MM.1S (cell line): Measurements from ENCODE around the gene SOX13.
A peak's percentile ranks its signal among the peaks of the same experiment; 100 is the strongest.

Experiments used
- DNase-seq: peaks from one replicate; pipeline ENCODE4 v3.0.0-alpha.2; 2015
- H2AFZ ChIP-seq: fragments of 300-600 bp; sonication (generic); 2 replicates; pipeline ENCODE4 v1.6.0; 2016; ENCODE audit warnings: antibody characterized with exemption, low read length
- H3F3A ChIP-seq: fragments of 300-600 bp; sonication (generic); 2 replicates; pipeline ENCODE4 v1.6.1; 2016; ENCODE audit warnings: mild to moderate bottlenecking, antibody characterized with exemption, low read length, moderate library complexity, mixed read lengths; ENCODE audit not compliant: insufficient read depth
- H3K27ac ChIP-seq: fragments of 300-600 bp; sonication (generic); 2 replicates; pipeline ENCODE4 v1.5.1; 2016; ENCODE audit warnings: mild to moderate bottlenecking, low read length
- H3K27me3 ChIP-seq: fragments of 300-600 bp; sonication (generic); replicated peaks from 2 replicates; pipeline ENCODE4 v1.6.0; 2016; ENCODE audit warnings: low read length; ENCODE audit not compliant: insufficient read depth
- H3K36me3 ChIP-seq: fragments of 300-600 bp; sonication (generic); replicated peaks from 2 replicates; pipeline ENCODE4 v1.6.1; 2016; ENCODE audit warnings: mild to moderate bottlenecking, low read length, mixed read lengths; ENCODE audit not compliant: insufficient read depth
- H3K4me1 ChIP-seq: fragments of 300-600 bp; sonication (generic); 2 replicates; pipeline ENCODE4 v1.6.1; 2016; ENCODE audit warnings: low read length, mixed read lengths
- H3K4me2 ChIP-seq: fragments of 300-600 bp; sonication (generic); 2 replicates; pipeline ENCODE4 v1.6.0; 2016; ENCODE audit warnings: low read depth, low read length
- H3K4me3 ChIP-seq: fragments of 300-600 bp; sonication (generic); 2 replicates; pipeline ENCODE4 v1.5.1; 2016; ENCODE audit warnings: low read length, mixed read lengths
- H3K79me2 ChIP-seq: fragments of 300-600 bp; sonication (generic); 2 replicates; pipeline ENCODE4 v1.6.1; 2016; ENCODE audit warnings: mixed run types, low read length, mixed read lengths
- H3K9ac ChIP-seq: fragments of 300-600 bp; sonication (generic); 2 replicates; pipeline ENCODE4 v1.6.1; 2016; ENCODE audit warnings: low read length, mixed read lengths
- H3K9me2 ChIP-seq: fragments of 300-600 bp; sonication (generic); replicated peaks from 2 replicates; pipeline ENCODE4 v1.6.1; 2016; ENCODE audit warnings: mild to moderate bottlenecking, low read length, mixed read lengths; ENCODE audit not compliant: insufficient read depth
- H3K9me3 ChIP-seq: fragments of 300-600 bp; sonication (generic); replicated peaks from 2 replicates; pipeline ENCODE4 v1.6.1; 2016; ENCODE audit warnings: mild to moderate bottlenecking, low read length, mixed read lengths; ENCODE audit not compliant: insufficient read depth
- H4K20me1 ChIP-seq: fragments of 300-600 bp; sonication (generic); 2 replicates; pipeline ENCODE4 v1.6.1; 2016; ENCODE audit warnings: mild to moderate bottlenecking, low read length, moderate library complexity, mixed read lengths; ENCODE audit not compliant: insufficient read depth
- EZH2 ChIP-seq: fragments of 300-600 bp; sonication (generic); optimal IDR thresholded peaks from 2 replicates; pipeline ENCODE3; 2017; ENCODE audit warnings: low read depth, mild to moderate bottlenecking, antibody characterized with exemption, low read length, mixed read lengths
- EZH2phosphoT487 ChIP-seq: fragments of 300-600 bp; sonication (generic); IDR thresholded peaks from 2 replicates; pipeline ENCODE4 v1.6.1; 2018; ENCODE audit warnings: antibody characterized with exemption, low read length
- TF ChIP-seq, protein P1 (sequence below): fragments of 300-600 bp; sonication (generic); IDR thresholded peaks from 2 replicates; pipeline ENCODE4 v1.5.1; 2016; ENCODE audit warnings: antibody characterized with exemption, low read length, mixed read lengths

Gene SOX13

GRCh38 chr1:204033306-204033705 lies 39.6 kb upstream of the SOX13 start:
- Histone ChIP-seq H4K20me1 (no peaks in the 10 kb centered on the region), H3K36me3 (no peaks in the 10 kb centered on the region), H3K27me3 (no peaks in the 10 kb centered on the region), H3K4me1 (no peaks in the 10 kb centered on the region), H3K4me3 (no peak overlapping the region), H3K79me2 (no peaks in the 10 kb centered on the region), H3K27ac (no peak overlapping the region), H2AFZ (no peak overlapping the region), H3K4me2 (no peak overlapping the region), H3K9me2 (no peaks in the 10 kb centered on the region), H3F3A (no peaks in the 10 kb centered on the region), H3K9ac (no peak overlapping the region), H3K9me3 (no peaks in the 10 kb centered on the region)
- no peak for DNase-seq
- TF ChIP-seq, protein P1, sequence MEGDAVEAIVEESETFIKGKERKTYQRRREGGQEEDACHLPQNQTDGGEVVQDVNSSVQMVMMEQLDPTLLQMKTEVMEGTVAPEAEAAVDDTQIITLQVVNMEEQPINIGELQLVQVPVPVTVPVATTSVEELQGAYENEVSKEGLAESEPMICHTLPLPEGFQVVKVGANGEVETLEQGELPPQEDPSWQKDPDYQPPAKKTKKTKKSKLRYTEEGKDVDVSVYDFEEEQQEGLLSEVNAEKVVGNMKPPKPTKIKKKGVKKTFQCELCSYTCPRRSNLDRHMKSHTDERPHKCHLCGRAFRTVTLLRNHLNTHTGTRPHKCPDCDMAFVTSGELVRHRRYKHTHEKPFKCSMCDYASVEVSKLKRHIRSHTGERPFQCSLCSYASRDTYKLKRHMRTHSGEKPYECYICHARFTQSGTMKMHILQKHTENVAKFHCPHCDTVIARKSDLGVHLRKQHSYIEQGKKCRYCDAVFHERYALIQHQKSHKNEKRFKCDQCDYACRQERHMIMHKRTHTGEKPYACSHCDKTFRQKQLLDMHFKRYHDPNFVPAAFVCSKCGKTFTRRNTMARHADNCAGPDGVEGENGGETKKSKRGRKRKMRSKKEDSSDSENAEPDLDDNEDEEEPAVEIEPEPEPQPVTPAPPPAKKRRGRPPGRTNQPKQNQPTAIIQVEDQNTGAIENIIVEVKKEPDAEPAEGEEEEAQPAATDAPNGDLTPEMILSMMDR: no peak
- no peak for TF ChIP-seq EZH2phosphoT487
- no peak for TF ChIP-seq EZH2

DNA sequence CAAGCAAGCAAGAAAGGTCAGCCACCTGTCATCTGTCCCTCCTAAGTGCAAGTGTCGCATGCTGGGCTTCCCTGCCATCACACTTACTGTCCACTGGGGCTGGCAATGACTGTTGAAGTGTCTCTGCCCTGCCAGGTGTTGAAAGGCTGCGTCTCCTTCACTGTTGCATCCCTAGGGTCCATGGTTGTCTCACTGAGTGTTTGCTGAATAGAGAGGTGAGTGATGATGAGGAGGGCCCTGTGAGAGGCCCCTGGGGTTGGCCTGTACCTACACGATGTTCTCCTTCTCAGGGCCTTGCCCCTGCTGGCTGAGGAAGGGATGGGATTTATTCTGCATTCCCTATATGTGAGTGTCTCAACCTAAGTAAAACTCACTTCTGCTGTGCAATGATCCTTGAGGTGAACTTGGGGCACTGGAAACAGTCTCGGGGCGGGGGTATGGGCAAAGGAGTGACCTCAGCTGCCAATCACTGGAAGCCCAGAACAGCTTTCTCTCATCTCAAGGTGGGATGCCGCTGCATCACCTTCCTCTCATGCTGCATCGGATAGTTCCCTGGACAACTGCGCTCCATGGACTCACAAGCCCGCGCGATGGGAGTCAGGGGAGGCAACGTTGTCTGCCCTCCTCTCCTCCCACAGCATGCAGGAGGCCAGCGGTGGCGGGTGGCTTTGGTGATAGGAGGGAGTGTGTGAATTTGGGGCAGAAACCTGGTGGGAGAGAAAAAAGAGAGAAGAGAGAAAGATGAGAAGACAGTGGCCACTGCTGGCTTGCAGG lies 35.8 kb upstream of the SOX13 start:
- H3K27me3 ChIP-seq: no peaks in the 10 kb centered on the region
- no peak overlapping the region for H3K4me3 ChIP-seq
- H3K4me1 ChIP-seq: no peaks in the 10 kb centered on the region
- H3K9me3 ChIP-seq: no peaks in the 10 kb centered on the region
- TF ChIP-seq, protein P1: 0 out of 2 replicates have a peak, but pooled peaks have one; percentile 3
- no peak for TF ChIP-seq EZH2phosphoT487
- no peaks in the 10 kb centered on the region for H3F3A ChIP-seq
- H3K79me2 ChIP-seq: no peaks in the 10 kb centered on the region
- no peaks in the 10 kb centered on the region for H3K36me3 ChIP-seq
- DNase-seq: no peak
- no peaks in the 10 kb centered on the region for H4K20me1 ChIP-seq
- no peak overlapping the region for H3K9ac ChIP-seq
- H2AFZ ChIP-seq: no peak overlapping the region
- H3K4me2 ChIP-seq: no peak overlapping the region
- no peak overlapping the region for H3K27ac ChIP-seq
- no peaks in the 10 kb centered on the region for H3K9me2 ChIP-seq

GRCh38 chr1:204041232-204041767 lies 31.6 kb upstream of the SOX13 start:
- no peak for TF ChIP-seq EZH2phosphoT487
- TF ChIP-seq, protein P1: no peak
- no peak for TF ChIP-seq EZH2
- H3K36me3 ChIP-seq: no peaks in the 10 kb centered on the region
- H3K9me2 ChIP-seq: no peaks in the 10 kb centered on the region
- DNase-seq: no peak
- H3K9ac ChIP-seq: no peak overlapping the region
- no peak overlapping the region for H2AFZ ChIP-seq
- no peak overlapping the region for H3K4me3 ChIP-seq
- H3K27me3 ChIP-seq: no peaks in the 10 kb centered on the region
- H3K79me2 ChIP-seq: no peaks in the 10 kb centered on the region
- no peak overlapping the region for H3K4me2 ChIP-seq
- no peaks in the 10 kb centered on the region for H3K9me3 ChIP-seq
- H3K4me1 ChIP-seq: no peaks in the 10 kb centered on the region
- no peak overlapping the region for H3K27ac ChIP-seq
- H3F3A ChIP-seq: no peaks in the 10 kb centered on the region
- H4K20me1 ChIP-seq: no peaks in the 10 kb centered on the region
